ENCODE results near the gene HS2ST1.
"Not testable (repeated sequence)": the region's sequence is repeated elsewhere in the genome, so short reads cannot be mapped to it uniquely, and the experiment has no call there.

Gene HS2ST1

GRCh38 chr1:86914601-86914997, at the start of gene HS2ST1:
Gene HS2ST1 (plus strand): TSS chr1:86914635.
- H3K4me3 ChIP-seq (ENCODE audit: low read length, poor library complexity, severe bottlenecking): peak within 1 kb of the TSS; percentile 97
- no peaks in the 10 kb centered on the region for H3K36me3 ChIP-seq (ENCODE audit: insufficient read depth, low read length)
- H3K79me2 ChIP-seq (ENCODE audit: insufficient read depth, low read length): peaks cover 85% of the 10 kb centered on the region
- peaks cover 51% of the 10 kb centered on the region for H4K20me1 ChIP-seq (ENCODE audit: insufficient read depth, low read length, poor library complexity, severe bottlenecking)
- H3F3A ChIP-seq (ENCODE audit: low read depth): no peaks in the 10 kb centered on the region
- peak within 1 kb of the TSS; percentile 94 for H3K9ac ChIP-seq (ENCODE audit: low read depth, low read length, poor library complexity, severe bottlenecking)
- H2AFZ ChIP-seq (ENCODE audit: low read length): peak within 1 kb of the TSS; percentile 91
- no peak for TF ChIP-seq EZH2phosphoT487 (IDR thresholded peaks at IDR 0.05; ENCODE audit: borderline replicate concordance)
- no peak for TF ChIP-seq CTCF (conservative IDR thresholded peaks at IDR 0.05; ENCODE audit: low read length)
- H3K27me3 ChIP-seq (ENCODE audit: insufficient read depth, low read length, poor library complexity, severe bottlenecking): no peaks in the 10 kb centered on the region
- no peaks in the 10 kb centered on the region for H3K9me2 ChIP-seq (replicated peaks; ENCODE audit: low read depth, low read length)
- peak within 1 kb of the TSS; percentile 96 for H3K4me2 ChIP-seq (ENCODE audit: low read depth, low read length, poor library complexity, severe bottlenecking)
- H3K4me1 ChIP-seq (ENCODE audit: insufficient read depth, low read length, poor library complexity, severe bottlenecking): peaks cover 59% of the 10 kb centered on the region
- H3K9me3 ChIP-seq (ENCODE audit: insufficient read depth, low read depth, low read length): no peaks in the 10 kb centered on the region

- Histone ChIP-seq H4K20me1 (ENCODE audit: insufficient read depth, low read length, poor library complexity, severe bottlenecking) (no peaks in the 10 kb centered on the region), H3K9me3 (ENCODE audit: insufficient read depth, low read depth, low read length) (no peaks in the 10 kb centered on the region), H3F3A (ENCODE audit: low read depth) (no peaks in the 10 kb centered on the region; the same call in 1 of the 2 replicates), H3K4me3 (ENCODE audit: low read length, poor library complexity, severe bottlenecking) (no peak overlapping the region), H3K36me3 (ENCODE audit: insufficient read depth, low read length) (peaks cover 15% of the 10 kb centered on the region; the same call in 1 of the 2 replicates), H3K79me2 (ENCODE audit: insufficient read depth, low read length) (no peaks in the 10 kb centered on the region), H3K9me2 (replicated peaks; ENCODE audit: low read depth, low read length) (no peaks in the 10 kb centered on the region), H3K9ac (ENCODE audit: low read depth, low read length, poor library complexity, severe bottlenecking) (no peak overlapping the region), H3K27me3 (ENCODE audit: insufficient read depth, low read length, poor library complexity, severe bottlenecking) (no peaks in the 10 kb centered on the region), H2AFZ (ENCODE audit: low read length) (no peak overlapping the region), H3K4me1 (ENCODE audit: insufficient read depth, low read length, poor library complexity, severe bottlenecking) (no peaks in the 10 kb centered on the region), H3K4me2 (ENCODE audit: low read depth, low read length, poor library complexity, severe bottlenecking) (no peak overlapping the region)
- TF ChIP-seq CTCF (conservative IDR thresholded peaks at IDR 0.05; ENCODE audit: low read length) (no peak), EZH2phosphoT487 (IDR thresholded peaks at IDR 0.05; ENCODE audit: borderline replicate concordance) (no peak)
Measured at GRCh38 chr1:86865973-86866637, 48.3 kb upstream of the HS2ST1 start.

GRCh38 chr1:86866665-86867064, 47.8 kb upstream of the HS2ST1 start:
- Histone ChIP-seq H3K79me2 (ENCODE audit: insufficient read depth, low read length) (no peaks in the 10 kb centered on the region), H4K20me1 (ENCODE audit: insufficient read depth, low read length, poor library complexity, severe bottlenecking) (no peaks in the 10 kb centered on the region), H3K4me3 (ENCODE audit: low read length, poor library complexity, severe bottlenecking) (no peak overlapping the region), H3K27me3 (ENCODE audit: insufficient read depth, low read length, poor library complexity, severe bottlenecking) (no peaks in the 10 kb centered on the region), H3K9me2 (replicated peaks; ENCODE audit: low read depth, low read length) (no peaks in the 10 kb centered on the region), H2AFZ (ENCODE audit: low read length) (no peak overlapping the region), H3K9ac (ENCODE audit: low read depth, low read length, poor library complexity, severe bottlenecking) (no peak overlapping the region), H3F3A (ENCODE audit: low read depth) (no peaks in the 10 kb centered on the region; the same call in 1 of the 2 replicates), H3K9me3 (ENCODE audit: insufficient read depth, low read depth, low read length) (no peaks in the 10 kb centered on the region), H3K4me2 (ENCODE audit: low read depth, low read length, poor library complexity, severe bottlenecking) (no peak overlapping the region), H3K36me3 (ENCODE audit: insufficient read depth, low read length) (peaks cover 15% of the 10 kb centered on the region; the same call in 1 of the 2 replicates), H3K4me1 (ENCODE audit: insufficient read depth, low read length, poor library complexity, severe bottlenecking) (no peaks in the 10 kb centered on the region)
- no peak for TF ChIP-seq CTCF (conservative IDR thresholded peaks at IDR 0.05; ENCODE audit: low read length)
- no peak for TF ChIP-seq EZH2phosphoT487 (IDR thresholded peaks at IDR 0.05; ENCODE audit: borderline replicate concordance)

GRCh38 chr1:86867278-86867677, 47.2 kb upstream of the HS2ST1 start:
- H3K79me2 ChIP-seq (ENCODE audit: insufficient read depth, low read length); H3F3A ChIP-seq (ENCODE audit: low read depth): not testable (repeated sequence)

More at GRCh38 chr1:86867278-86867677, 47.2 kb upstream of the HS2ST1 start:
- not testable (repeated sequence) for H3K4me1 ChIP-seq (ENCODE audit: insufficient read depth, low read length, poor library complexity, severe bottlenecking); H3K27me3 ChIP-seq (ENCODE audit: insufficient read depth, low read length, poor library complexity, severe bottlenecking); H3K9me2 ChIP-seq (replicated peaks; ENCODE audit: low read depth, low read length); H3K9ac ChIP-seq (ENCODE audit: low read depth, low read length, poor library complexity, severe bottlenecking); H3K9me3 ChIP-seq (ENCODE audit: insufficient read depth, low read depth, low read length); H3K4me3 ChIP-seq (ENCODE audit: low read length, poor library complexity, severe bottlenecking); H4K20me1 ChIP-seq (ENCODE audit: insufficient read depth, low read length, poor library complexity, severe bottlenecking); H3K4me2 ChIP-seq (ENCODE audit: low read depth, low read length, poor library complexity, severe bottlenecking); H2AFZ ChIP-seq (ENCODE audit: low read length)
- H3K36me3 ChIP-seq (ENCODE audit: insufficient read depth, low read length): peaks cover 20% of the 10 kb centered on the region; the same call in 1 of the 2 replicates
